HepG2 (cell line): ENCODE data around the gene GPS1. TPM values are rescaled to one million over a fixed set of nuclear protein-coding genes. Genes with fewer than 3 reads are reported as not detected.

Experiments used
- ATAC-seq: fragments of 200-7000 bp; cut with Tn5 transposase; 3 replicates; pipeline ENCODE4 v1.9.1; 2020; ENCODE audit warnings: mild to moderate bottlenecking, moderate library complexity
- BruUV-seq: library from RNA; stranded (reverse); fragments of 400-500 nt; replicated peaks from 2 replicates; lab custom pipeline; 2021; lab: Mats Ljungman, UMichigan
- CTCF ChIA-PET: fragments of 300-600 bp; formaldehyde crosslinking; extraction: SDS; loops from one replicate; lab custom pipeline; 2021; ENCODE audit warnings: low total read pairs, inconsistent platforms, low intra/inter-chr PET ratio; lab: Yijun Ruan, JAX
- POLR2A ChIA-PET: fragments of 350-600 bp; sonication (Branson Sonifier 250); formaldehyde crosslinking; loops from one replicate; lab custom pipeline; 2020; ENCODE audit warnings: antibody characterized with exemption, inconsistent platforms; lab: Yijun Ruan, JAX
- DNase-seq: peaks from one replicate; pipeline ENCODE4 v3.0.0-alpha.2; 2015; ENCODE audit warnings: low spot score
- FAIRE-seq: peaks from 3 replicates; lab custom pipeline; 2011; peaks lifted over from hg19 to GRCh38; lab: Jason Lieb, UNC
- H2AFZ ChIP-seq: one replicate; pipeline ENCODE4 v1.6.1; 2011; ENCODE audit warnings: low read length, inconsistent platforms
- H3K27ac ChIP-seq: fragments of 300-600 bp; 3 replicates; pipeline ENCODE4 v1.8.0; 2011; ENCODE audit warnings: mixed run types, mild to moderate bottlenecking, mixed read lengths, low read length, inconsistent platforms; ENCODE audit not compliant: insufficient read depth; ENCODE audit errors: extremely low read length
- H3K27me3 ChIP-seq, 2 experiments: fragments of 200-600 bp in 1 of 2; 2 replicates in 1 of 2; 3 replicates in 1 of 2; pipeline versions ENCODE4 v1.6.0 to v1.8.0; 2011; ENCODE audit warnings: low read length in 2 of 2, mild to moderate bottlenecking in 2 of 2, moderate library complexity in 2 of 2, inconsistent platforms in 1 of 2; ENCODE audit not compliant: insufficient read depth in 2 of 2, control insufficient read depth in 1 of 2
- H3K36me3 ChIP-seq, 2 experiments: fragments of 200-600 bp in 1 of 2; replicated peaks in 1 of 2; 2 replicates in 1 of 2; 3 replicates in 1 of 2; pipeline versions ENCODE4 v1.5.1 to v1.8.0; 2011; ENCODE audit warnings: low read length in 2 of 2, inconsistent platforms in 1 of 2; ENCODE audit not compliant: insufficient read depth in 2 of 2, control insufficient read depth in 1 of 2
- H3K4me1 ChIP-seq: 2 replicates; pipeline ENCODE4 v1.5.1; 2012; ENCODE audit warnings: low read length, inconsistent platforms; ENCODE audit not compliant: insufficient read depth
- H3K4me2 ChIP-seq: 2 replicates; pipeline ENCODE4 v1.6.0; 2011; ENCODE audit warnings: low read depth, low read length, inconsistent platforms
- H3K4me3 ChIP-seq, 3 experiments: fragments of 200-600 bp in 1 of 3; sonication (generic), shearing (Covaris generic) in 1 of 3; replicated peaks in 1 of 3; 2 replicates each; pipeline ENCODE4 v1.5.1; 2011 to 2016; ENCODE audit warnings: low read length in 3 of 3, inconsistent platforms in 2 of 3, low read depth in 2 of 3, mild to moderate bottlenecking in 2 of 3, control low read depth in 1 of 3, mixed read lengths in 1 of 3; ENCODE audit not compliant: insufficient read depth in 1 of 3
- H3K79me2 ChIP-seq: one replicate; pipeline ENCODE4 v1.6.1; 2011; ENCODE audit warnings: low read length, inconsistent platforms; ENCODE audit not compliant: insufficient read depth
- H3K9ac ChIP-seq: 2 replicates; pipeline ENCODE4 v1.6.0; 2011; ENCODE audit warnings: mild to moderate bottlenecking, low read depth, low read length, inconsistent platforms; ENCODE audit not compliant: insufficient read depth
- H3K9me3 ChIP-seq: 2 replicates; pipeline ENCODE4 v1.5.1; 2012; ENCODE audit warnings: mild to moderate bottlenecking, low read length
- H4K20me1 ChIP-seq: 2 replicates; pipeline ENCODE4 v1.6.0; 2011; ENCODE audit warnings: inconsistent platforms, mild to moderate bottlenecking, low read length, moderate library complexity; ENCODE audit not compliant: insufficient read depth
- BORCS8-MEF2B ChIP-seq: sonication (generic); formaldehyde crosslinking; IDR thresholded peaks from 2 replicates; pipeline ENCODE4 v1.8.0; 2022; ENCODE audit warnings: mild to moderate bottlenecking, missing genetic modification reagents
- DR1 ChIP-seq: sonication (generic); formaldehyde crosslinking; IDR thresholded peaks from 2 replicates; pipeline ENCODE4 v1.8.0; 2021; ENCODE audit warnings: mild to moderate bottlenecking, missing genetic modification reagents, inconsistent platforms
- FOXA3 ChIP-seq: IDR thresholded peaks from 2 replicates; pipeline ENCODE4 v1.6.1; 2016; ENCODE audit warnings: missing genetic modification reagents, missing compliant biosample characterization
- TP53 ChIP-seq: sonication (generic); formaldehyde crosslinking; conservative IDR thresholded peaks from 2 replicates; pipeline ENCODE4 v1.4.0; 2020; ENCODE audit warnings: missing genetic modification reagents
- TRIM24 ChIP-seq: sonication (generic); formaldehyde crosslinking; IDR thresholded peaks from 2 replicates; pipeline ENCODE4 v1.8.0; 2022; ENCODE audit warnings: mild to moderate bottlenecking, missing genetic modification reagents
- U2AF1 ChIP-seq: fragments of 200-400 bp; formaldehyde crosslinking; optimal IDR thresholded peaks from 2 replicates; pipeline ENCODE3; 2017; ENCODE audit warnings: mild to moderate bottlenecking, low read depth, low read length
- ZNF253 ChIP-seq: sonication (generic); formaldehyde crosslinking; IDR thresholded peaks from 2 replicates; pipeline ENCODE4 v1.8.0; 2022; ENCODE audit warnings: mild to moderate bottlenecking, missing genetic modification reagents, borderline replicate concordance
- ZNF777 ChIP-seq: sonication (generic); formaldehyde crosslinking; IDR thresholded peaks from 2 replicates; pipeline ENCODE4 v1.4.0; 2020; ENCODE audit warnings: missing genetic modification reagents
- WGBS: methylation state at CpG from one replicate; pipeline ENCODE4 v1.1.6; 2017; ENCODE audit warnings: low lambda C conversion rate; 5-methylcytosine and 5-hydroxymethylcytosine counted together
- in situ Hi-C: cut with HindIII; loops from 2 replicates; pipeline ENCODE4 v1.10.0; 2017; ENCODE audit warnings: low pct_unique_long_range_greater_than_20kb; ENCODE audit not compliant: extremely low pct_ligation_motif_present
- intact Hi-C: fragments of 100-400 bp; cut with micrococcal nuclease; formaldehyde crosslinking; loops from one replicate; pipeline ENCODE4 v1.10.0; 2022; ENCODE audit not compliant: unreplicated experiment
- polyA plus RNA-seq, 8 experiments: library from polyadenylated mRNA; depleted of rRNA in 3 of 8; stranded (reverse) in 7 of 8; unstranded in 1 of 8; fragments of >200 nt; fragmentation: Illumina TruSeq in 4 of 8; extraction: Trizol in 4 of 8; gene quantifications; 2 replicates each; pipeline versions ENCODE4 v1.2.1 to v1.2.3, GENCODE V29; 2011 to 2016; ENCODE audit warnings: low read depth in 4 of 8, missing spikeins in 1 of 8, mixed read lengths in 1 of 8; ENCODE audit not compliant: insufficient read depth in 1 of 8
- total RNA-seq, 5 experiments: library from RNA; depleted of rRNA; stranded (reverse); fragments of >200 nt; fragmentation: Illumina TruSeq; extraction: Trizol; gene quantifications; 2 replicates each; pipeline ENCODE4 v1.2.3, GENCODE V29; 2016; ENCODE audit warnings: low read depth in 1 of 5
- TF ChIP-seq, protein P1 (sequence below), 2 experiments: fragments of 450-650 bp in 1 of 2; sonication (generic) in 1 of 2; formaldehyde crosslinking in 1 of 2; IDR thresholded peaks; 2 replicates each; pipeline versions ENCODE4 v1.6.1 to v1.8.0; 2016 to 2022; ENCODE audit warnings: antibody characterized with exemption in 1 of 2, mild to moderate bottlenecking in 1 of 2, missing genetic modification reagents in 1 of 2
- TF ChIP-seq, protein P2 (sequence below): sonication (generic); formaldehyde crosslinking; IDR thresholded peaks from 2 replicates; pipeline ENCODE4 v1.9.0; 2021; ENCODE audit warnings: missing genetic modification reagents, mild to moderate bottlenecking, borderline replicate concordance
- TF ChIP-seq, protein P3 (sequence below): sonication (generic); formaldehyde crosslinking; IDR thresholded peaks from 2 replicates; pipeline ENCODE4 v1.5.0; 2020; ENCODE audit warnings: missing genetic modification reagents
- TF ChIP-seq, protein P4 (sequence below): sonication (generic); formaldehyde crosslinking; IDR thresholded peaks from 2 replicates; pipeline ENCODE4 v1.4.0; 2020; ENCODE audit warnings: missing genetic modification reagents

The GPS1 gene
- total and polyA plus RNA-seq, 2 of the 13 experiments (the other 11 are each of a cell fraction or from before 2014, with no cell fraction given), result 124 to 128 TPM

DNA sequence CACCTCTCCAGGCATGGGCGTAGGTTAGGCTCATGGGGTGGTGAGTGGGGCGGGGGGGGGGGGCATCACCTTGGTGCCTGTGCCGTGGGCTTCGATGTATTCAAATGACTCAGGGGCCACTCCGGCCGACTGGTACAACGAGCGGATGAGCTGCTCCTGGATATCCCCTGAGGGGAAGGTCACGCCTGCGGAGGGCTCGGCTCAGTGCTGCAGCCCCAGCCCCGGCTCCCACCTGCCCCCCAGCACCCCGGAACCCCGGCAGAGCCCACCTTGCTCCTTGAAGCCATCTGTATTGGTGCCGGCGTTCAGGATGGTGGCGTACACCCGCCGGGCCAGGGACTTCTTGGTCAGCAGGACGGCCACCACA is 40.9 kb downstream of the GPS1 start:
- H3K27ac ChIP-seq, result no peak overlapping the region
- H3K79me2 ChIP-seq, result peaks cover 64% of the 10 kb centered on the region
- ATAC-seq (no peak), FAIRE-seq (no peak), DNase-seq (no peak)
- intact Hi-C loops, result loop anchor here (10.0 kb wide), 1 partner anchor 118 kb away; the partner anchor contains the start of gene ASPSCR1
- no peak overlapping the region for H3K4me2 ChIP-seq
- peaks cover 79% of the 10 kb centered on the region for H4K20me1 ChIP-seq
- no TSS peak for BruUV-seq
- H2AFZ ChIP-seq, result no peak overlapping the region
- peaks cover 66 to 83% of the 10 kb centered on the region in 2 experiments for H3K36me3 ChIP-seq
- in situ Hi-C loops, result no loop called here
- H3K4me3 ChIP-seq, result no peak overlapping the region; a peak in 1 of 6 replicates
- POLR2A ChIA-PET, result no interaction called here
- CTCF ChIA-PET, result no interaction called here
- H3K4me1 ChIP-seq, result peaks cover 36% of the 10 kb centered on the region
- no peaks in the 10 kb centered on the region for H3K9me3 ChIP-seq
- H3K9ac ChIP-seq, result no peak overlapping the region
- 98% methylated on average over 6 of the region's 20 CpGs for WGBS
- no peaks in the 10 kb centered on the region; a peak in 1 of 5 replicates for H3K27me3 ChIP-seq
- TF ChIP-seq ZNF777 (CRISPR knock-in tag) (no peak), TRIM24 (CRISPR knock-in tag) (no peak), U2AF1 (no peak), TP53 (CRISPR knock-in tag) (no peak), ZNF253 (no peak), DR1 (CRISPR knock-in tag) (no peak), FOXA3 (CRISPR knock-in tag) (no peak), BORCS8-MEF2B (CRISPR knock-in tag) (no peak)
- TF ChIP-seq, protein P1, sequence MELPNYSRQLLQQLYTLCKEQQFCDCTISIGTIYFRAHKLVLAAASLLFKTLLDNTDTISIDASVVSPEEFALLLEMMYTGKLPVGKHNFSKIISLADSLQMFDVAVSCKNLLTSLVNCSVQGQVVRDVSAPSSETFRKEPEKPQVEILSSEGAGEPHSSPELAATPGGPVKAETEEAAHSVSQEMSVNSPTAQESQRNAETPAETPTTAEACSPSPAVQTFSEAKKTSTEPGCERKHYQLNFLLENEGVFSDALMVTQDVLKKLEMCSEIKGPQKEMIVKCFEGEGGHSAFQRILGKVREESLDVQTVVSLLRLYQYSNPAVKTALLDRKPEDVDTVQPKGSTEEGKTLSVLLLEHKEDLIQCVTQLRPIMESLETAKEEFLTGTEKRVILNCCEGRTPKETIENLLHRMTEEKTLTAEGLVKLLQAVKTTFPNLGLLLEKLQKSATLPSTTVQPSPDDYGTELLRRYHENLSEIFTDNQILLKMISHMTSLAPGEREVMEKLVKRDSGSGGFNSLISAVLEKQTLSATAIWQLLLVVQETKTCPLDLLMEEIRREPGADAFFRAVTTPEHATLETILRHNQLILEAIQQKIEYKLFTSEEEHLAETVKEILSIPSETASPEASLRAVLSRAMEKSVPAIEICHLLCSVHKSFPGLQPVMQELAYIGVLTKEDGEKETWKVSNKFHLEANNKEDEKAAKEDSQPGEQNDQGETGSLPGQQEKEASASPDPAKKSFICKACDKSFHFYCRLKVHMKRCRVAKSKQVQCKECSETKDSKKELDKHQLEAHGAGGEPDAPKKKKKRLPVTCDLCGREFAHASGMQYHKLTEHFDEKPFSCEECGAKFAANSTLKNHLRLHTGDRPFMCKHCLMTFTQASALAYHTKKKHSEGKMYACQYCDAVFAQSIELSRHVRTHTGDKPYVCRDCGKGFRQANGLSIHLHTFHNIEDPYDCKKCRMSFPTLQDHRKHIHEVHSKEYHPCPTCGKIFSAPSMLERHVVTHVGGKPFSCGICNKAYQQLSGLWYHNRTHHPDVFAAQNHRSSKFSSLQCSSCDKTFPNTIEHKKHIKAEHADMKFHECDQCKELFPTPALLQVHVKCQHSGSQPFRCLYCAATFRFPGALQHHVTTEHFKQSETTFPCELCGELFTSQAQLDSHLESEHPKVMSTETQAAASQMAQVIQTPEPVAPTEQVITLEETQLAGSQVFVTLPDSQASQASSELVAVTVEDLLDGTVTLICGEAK (IDR thresholded peaks at IDR 0.05), result no peak
- TF ChIP-seq, protein P1 (CRISPR knock-in tag; IDR thresholded peaks at IDR 0.05), result no peak
- TF ChIP-seq, protein P2, sequence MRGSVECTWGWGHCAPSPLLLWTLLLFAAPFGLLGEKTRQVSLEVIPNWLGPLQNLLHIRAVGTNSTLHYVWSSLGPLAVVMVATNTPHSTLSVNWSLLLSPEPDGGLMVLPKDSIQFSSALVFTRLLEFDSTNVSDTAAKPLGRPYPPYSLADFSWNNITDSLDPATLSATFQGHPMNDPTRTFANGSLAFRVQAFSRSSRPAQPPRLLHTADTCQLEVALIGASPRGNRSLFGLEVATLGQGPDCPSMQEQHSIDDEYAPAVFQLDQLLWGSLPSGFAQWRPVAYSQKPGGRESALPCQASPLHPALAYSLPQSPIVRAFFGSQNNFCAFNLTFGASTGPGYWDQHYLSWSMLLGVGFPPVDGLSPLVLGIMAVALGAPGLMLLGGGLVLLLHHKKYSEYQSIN (CRISPR knock-in tag), result no peak
- TF ChIP-seq, protein P3, sequence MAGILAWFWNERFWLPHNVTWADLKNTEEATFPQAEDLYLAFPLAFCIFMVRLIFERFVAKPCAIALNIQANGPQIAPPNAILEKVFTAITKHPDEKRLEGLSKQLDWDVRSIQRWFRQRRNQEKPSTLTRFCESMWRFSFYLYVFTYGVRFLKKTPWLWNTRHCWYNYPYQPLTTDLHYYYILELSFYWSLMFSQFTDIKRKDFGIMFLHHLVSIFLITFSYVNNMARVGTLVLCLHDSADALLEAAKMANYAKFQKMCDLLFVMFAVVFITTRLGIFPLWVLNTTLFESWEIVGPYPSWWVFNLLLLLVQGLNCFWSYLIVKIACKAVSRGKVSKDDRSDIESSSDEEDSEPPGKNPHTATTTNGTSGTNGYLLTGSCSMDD (CRISPR knock-in tag), result no peak
- TF ChIP-seq, protein P4, sequence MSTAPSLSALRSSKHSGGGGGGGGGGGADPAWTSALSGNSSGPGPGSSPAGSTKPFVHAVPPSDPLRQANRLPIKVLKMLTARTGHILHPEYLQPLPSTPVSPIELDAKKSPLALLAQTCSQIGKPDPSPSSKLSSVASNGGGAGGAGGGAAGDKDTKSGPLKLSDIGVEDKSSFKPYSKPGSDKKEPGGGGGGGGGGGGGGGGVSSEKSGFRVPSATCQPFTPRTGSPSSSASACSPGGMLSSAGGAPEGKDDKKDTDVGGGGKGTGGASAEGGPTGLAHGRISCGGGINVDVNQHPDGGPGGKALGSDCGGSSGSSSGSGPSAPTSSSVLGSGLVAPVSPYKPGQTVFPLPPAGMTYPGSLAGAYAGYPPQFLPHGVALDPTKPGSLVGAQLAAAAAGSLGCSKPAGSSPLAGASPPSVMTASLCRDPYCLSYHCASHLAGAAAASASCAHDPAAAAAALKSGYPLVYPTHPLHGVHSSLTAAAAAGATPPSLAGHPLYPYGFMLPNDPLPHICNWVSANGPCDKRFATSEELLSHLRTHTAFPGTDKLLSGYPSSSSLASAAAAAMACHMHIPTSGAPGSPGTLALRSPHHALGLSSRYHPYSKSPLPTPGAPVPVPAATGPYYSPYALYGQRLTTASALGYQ (CRISPR knock-in tag), result no peak
